Spleen (tissue), 11 donors: ENCODE data around the gene SPDEF. TPM values are rescaled to one million over a fixed set of nuclear protein-coding genes. Genes with fewer than 3 reads are reported as not detected.
A peak's percentile ranks its signal among the peaks of the same experiment; 100 is the strongest.

Experiments
- DNase-seq: peaks from one replicate; pipeline ENCODE4 v3.0.0-alpha.2; 2020
- H3K27ac ChIP-seq, 8 donors: fragments of 200-600 bp; sonication (generic) in 7 of 8; 1 replicate in 4 of 8; 2 replicates in 4 of 8; pipeline versions ENCODE4 v1.5.0 to v1.8.0; 2016 to 2021; ENCODE audit warnings: inconsistent platforms in 4 of 8, mild to moderate bottlenecking in 4 of 8, moderate library complexity in 1 of 8
- H3K27me3 ChIP-seq, 7 donors: fragments of 200-600 bp; sonication (generic) in 6 of 7; replicated peaks in 1 of 7; 1 replicate in 4 of 7; 2 replicates in 3 of 7; pipeline versions ENCODE4 v1.5.0 to v1.8.0; 2016 to 2021; ENCODE audit warnings: inconsistent platforms in 3 of 7, mild to moderate bottlenecking in 1 of 7
- H3K36me3 ChIP-seq, 6 donors: fragments of 200-600 bp; sonication (generic) in 5 of 6; 1 replicate in 4 of 6; 2 replicates in 2 of 6; pipeline versions ENCODE4 v1.5.0 to v1.8.0; 2016 to 2021; ENCODE audit warnings: inconsistent platforms in 2 of 6
- H3K4me1 ChIP-seq, 6 donors: fragments of 200-600 bp; sonication (generic) in 5 of 6; 1 replicate in 3 of 6; 2 replicates in 3 of 6; pipeline versions ENCODE4 v1.5.0 to v1.8.0; 2016 to 2021; ENCODE audit warnings: inconsistent platforms in 3 of 6
- H3K4me3 ChIP-seq, 8 donors: fragments of 200-600 bp; sonication (generic) in 7 of 8; 1 replicate in 4 of 8; 2 replicates in 4 of 8; pipeline versions ENCODE4 v1.5.0 to v1.8.0; 2016 to 2021; ENCODE audit warnings: inconsistent platforms in 4 of 8, mild to moderate bottlenecking in 4 of 8, moderate library complexity in 2 of 8
- H3K9me3 ChIP-seq, 8 donors: fragments of 200-600 bp; sonication (generic) in 7 of 8; 1 replicate in 4 of 8; 2 replicates in 4 of 8; pipeline versions ENCODE4 v1.5.0 to v1.8.0; 2016 to 2021; ENCODE audit warnings: inconsistent platforms in 4 of 8
- CTCF ChIP-seq, 11 experiments: fragments of 200-600 bp in 7 of 11; fragments of 450-650 bp in 4 of 11; sonication (generic) in 4 of 11; IDR thresholded peaks in 8 of 11; conservative IDR thresholded peaks in 3 of 11; 1 replicate in 7 of 11; 2 replicates in 4 of 11; pipeline versions ENCODE4 v1.4.0 to v1.8.0; 2016 to 2021; ENCODE audit warnings: antibody characterized with exemption in 11 of 11, inconsistent platforms in 4 of 11, mild to moderate bottlenecking in 1 of 11
- POLR2A ChIP-seq, 3 donors: fragments of 450-650 bp; IDR thresholded peaks; one replicate each; pipeline ENCODE4 v1.5.1; 2017; ENCODE audit warnings: antibody characterized with exemption in 3 of 3, mild to moderate bottlenecking in 1 of 3
- POLR2AphosphoS5 ChIP-seq, 3 donors: sonication (generic); formaldehyde crosslinking; IDR thresholded peaks; one replicate each; pipeline ENCODE4 v1.5.1; 2017; ENCODE audit warnings: antibody characterized with exemption in 3 of 3
- WGBS, 5 donors: extraction: QIAGEN DNeasy Blood & Tissue Kit in 3 of 5; methylation state at CpG; one replicate each; pipeline versions ENCODE4 v1.1.5 to v1.1.7; 2013 to 2018; 5-methylcytosine and 5-hydroxymethylcytosine counted together
- intact Hi-C: fragments of 100-400 bp; cut with DNase I; formaldehyde crosslinking; loops from one replicate; pipeline ENCODE4 v1.15.0; 2023; ENCODE audit warnings: low total_unique reads
- polyA plus RNA-seq, 3 donors: library from polyadenylated mRNA; stranded (reverse); fragments of 200-250 nt; gene quantifications; one replicate each; pipeline ENCODE4 v1.2.1, GENCODE V29; 2013
- total RNA-seq, 7 donors: library from RNA; depleted of rRNA in 3 of 7; stranded (reverse); fragments of >200 nt in 3 of 7; fragmentation: NEBNext Ultra II Directional in 4 of 7; extraction: Animal tissue kit (Norgen Biotek cat#: 25700) in 4 of 7; gene quantifications; one replicate each; pipeline versions ENCODE4 v1.1.0 to v1.2.1, GENCODE V29; 2016 to 2021
- donor health status: healthy with polysubstance abuse.
- donor health status: DM: no; HTN: no; CAD: no; lungs with moderate emphysema.
- donor health status: DM: no; HTN: no; CAD: no.
- donor health status: Bipolar disorder and iron deficiency.
- donor health status: healthy.
- donor health status: DM: no; HTN: no; CAD: no.
- donor health status: DM: yes; HTN: yes; CAD: no.

Gene SPDEF
- total and polyA plus RNA-seq, 10 donors: 0.03 to 0.32 (median 0.13) TPM; not detected in 7

GRCh38 chr6:34523441-34524206, 32.5 kb downstream of the SPDEF start:
- no peaks in the 10 kb centered on the region for H3K27me3 ChIP-seq
- no peaks in the 10 kb centered on the region for H3K9me3 ChIP-seq
- peaks cover 6 to 24% (median 13%) of the 10 kb centered on the region in 6 donors for H3K4me1 ChIP-seq
- 75 to 89% (median 88%) methylated on average over 5 to 8 of the region's 8 CpGs for WGBS, 5 donors
- no peak overlapping the region for H3K4me3 ChIP-seq
- peak; percentile 49 for DNase-seq
- no peaks in the 10 kb centered on the region for H3K36me3 ChIP-seq
- TF ChIP-seq CTCF (IDR thresholded peaks at IDR 0.05 in 8 of 11, conservative IDR thresholded peaks at IDR 0.05 in 3 of 11) (no peak), POLR2AphosphoS5 (IDR thresholded peaks at IDR 0.05) (no peak), POLR2A (IDR thresholded peaks at IDR 0.05) (no peak)
- intact Hi-C loops: loop anchor here (10.0 kb wide), 1 partner anchor 81 kb away; no protein-coding TSS in a partner anchor
- no peak overlapping the region for H3K27ac ChIP-seq

- H3K36me3 ChIP-seq: no peaks in the 10 kb centered on the region
- no peaks in the 10 kb centered on the region for H3K9me3 ChIP-seq
- peaks cover 6 to 24% (median 12%) of the 10 kb centered on the region in 6 donors for H3K4me1 ChIP-seq
- intact Hi-C loops: loop anchor here (10.0 kb wide), 1 partner anchor 82 kb away; no protein-coding TSS in a partner anchor
- peak; percentile 27 for DNase-seq
- TF ChIP-seq POLR2AphosphoS5 (IDR thresholded peaks at IDR 0.05) (no peak), POLR2A (IDR thresholded peaks at IDR 0.05) (no peak), CTCF (IDR thresholded peaks at IDR 0.05 in 8 of 11, conservative IDR thresholded peaks at IDR 0.05 in 3 of 11) (no peak)
- no peak overlapping the region for H3K4me3 ChIP-seq
- WGBS, 5 donors: 79 to 88% (median 85%) methylated on average over 10 of the region's 10 CpGs
- H3K27ac ChIP-seq: no peak overlapping the region
- H3K27me3 ChIP-seq: no peaks in the 10 kb centered on the region
These were observed 33.4 kb downstream of the SPDEF start for GRCh38 chr6:34522761-34523160.

GRCh38 chr6:34521463-34522285, 34.5 kb downstream of the SPDEF start:
- WGBS, 5 donors: 69 to 76% (median 76%) methylated on average over 27 to 28 of the region's 28 CpGs
- H3K27ac ChIP-seq: no peak overlapping the region
- intact Hi-C loops: loop anchor here (10.0 kb wide), 1 partner anchor 83 kb away; no protein-coding TSS in a partner anchor
- TF ChIP-seq CTCF (IDR thresholded peaks at IDR 0.05 in 8 of 11, conservative IDR thresholded peaks at IDR 0.05 in 3 of 11): no peak
- no peak for TF ChIP-seq POLR2A (IDR thresholded peaks at IDR 0.05)
- TF ChIP-seq POLR2AphosphoS5 (IDR thresholded peaks at IDR 0.05): no peak
- no peaks in the 10 kb centered on the region for H3K9me3 ChIP-seq
- DNase-seq: peak; percentile 56
- H3K27me3 ChIP-seq: peaks cover 0 to 6% (median 0%) of the 10 kb centered on the region in 7 donors
- H3K36me3 ChIP-seq: no peaks in the 10 kb centered on the region
- H3K4me1 ChIP-seq: peaks cover 4 to 13% (median 4%) of the 10 kb centered on the region in 6 donors
- H3K4me3 ChIP-seq: no peak overlapping the region
